SK-N-SH (cell line): ENCODE data around the gene DOK6.

Source experiments
- EZH2phosphoT487 ChIP-seq: fragments of 200-600 bp; sonication (generic); IDR thresholded peaks from 2 replicates; pipeline ENCODE4 v1.6.1; 2017; ENCODE audit warnings: low read depth, mixed run types, mild to moderate bottlenecking, antibody characterized with exemption, moderate library complexity, borderline replicate concordance
- SIN3A ChIP-seq: IDR thresholded peaks from 2 replicates; pipeline ENCODE4 v1.6.1; 2012; ENCODE audit warnings: low read depth, mild to moderate bottlenecking, low read length, moderate library complexity, borderline replicate concordance
- TAF1 ChIP-seq: IDR thresholded peaks from 2 replicates; pipeline ENCODE4 v1.6.1; 2012; ENCODE audit warnings: low read depth, mild to moderate bottlenecking, low read length, moderate library complexity, borderline replicate concordance
- TF ChIP-seq, protein P1 (sequence below): fragments of 200-600 bp; sonication (generic); IDR thresholded peaks from 2 replicates; pipeline ENCODE4 v1.6.1; 2017; ENCODE audit warnings: antibody characterized with exemption, mild to moderate bottlenecking, moderate library complexity

DNA sequence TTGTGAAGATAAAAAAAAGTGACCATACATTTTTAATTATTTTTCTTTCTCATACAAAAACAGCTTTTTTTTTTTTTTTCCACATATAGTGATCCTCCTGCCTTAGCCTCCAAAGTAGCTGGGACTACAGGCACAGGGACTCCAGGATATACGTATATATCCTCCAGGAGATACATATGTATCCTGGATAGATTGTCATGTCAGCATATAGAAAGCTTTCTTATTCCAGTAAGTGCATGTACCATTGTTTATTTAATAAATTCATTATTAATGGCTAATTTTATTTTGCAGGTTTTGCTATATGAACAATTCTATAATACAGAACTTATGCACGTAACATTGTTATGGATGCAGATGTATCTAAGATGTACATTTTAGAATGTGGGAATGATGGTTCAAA is 138.7 kb downstream of the DOK6 start:
- TF ChIP-seq, protein P1, sequence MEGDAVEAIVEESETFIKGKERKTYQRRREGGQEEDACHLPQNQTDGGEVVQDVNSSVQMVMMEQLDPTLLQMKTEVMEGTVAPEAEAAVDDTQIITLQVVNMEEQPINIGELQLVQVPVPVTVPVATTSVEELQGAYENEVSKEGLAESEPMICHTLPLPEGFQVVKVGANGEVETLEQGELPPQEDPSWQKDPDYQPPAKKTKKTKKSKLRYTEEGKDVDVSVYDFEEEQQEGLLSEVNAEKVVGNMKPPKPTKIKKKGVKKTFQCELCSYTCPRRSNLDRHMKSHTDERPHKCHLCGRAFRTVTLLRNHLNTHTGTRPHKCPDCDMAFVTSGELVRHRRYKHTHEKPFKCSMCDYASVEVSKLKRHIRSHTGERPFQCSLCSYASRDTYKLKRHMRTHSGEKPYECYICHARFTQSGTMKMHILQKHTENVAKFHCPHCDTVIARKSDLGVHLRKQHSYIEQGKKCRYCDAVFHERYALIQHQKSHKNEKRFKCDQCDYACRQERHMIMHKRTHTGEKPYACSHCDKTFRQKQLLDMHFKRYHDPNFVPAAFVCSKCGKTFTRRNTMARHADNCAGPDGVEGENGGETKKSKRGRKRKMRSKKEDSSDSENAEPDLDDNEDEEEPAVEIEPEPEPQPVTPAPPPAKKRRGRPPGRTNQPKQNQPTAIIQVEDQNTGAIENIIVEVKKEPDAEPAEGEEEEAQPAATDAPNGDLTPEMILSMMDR = no peak
- TF ChIP-seq SIN3A (no peak), TAF1 (no peak), EZH2phosphoT487 (no peak)
